Stimulated activated CD4-positive, alpha-beta T cell treated with anti-CD3 and anti-CD28 coated beads, Interleukin-2, amount 100 ng/mL, for 4 hours (primary cell): ENCODE results near the gene MARCO.
"Not testable (repeated sequence)": the region's sequence is repeated elsewhere in the genome, so short reads cannot be mapped to it uniquely, and the experiment has no call there.

Experiments used
- DNase-seq: peaks from one replicate; pipeline ENCODE4 v3.0.0-alpha.2; 2020; ENCODE audit warnings: low read depth

The MARCO gene

GRCh38 chr2:118974103-118974993 lies 32.4 kb downstream of the MARCO start:
- DNase-seq, result no peak

GRCh38 chr2:118975133-118975532 lies 33.1 kb downstream of the MARCO start:
- DNase-seq, result no peak

GRCh38 chr2:118978064-118978463 lies 36.1 kb downstream of the MARCO start:
- DNase-seq, result no peak

- no peak for DNase-seq
Observed at GRCh38 chr2:118979152-118979861, 37.3 kb downstream of the MARCO start.

- no peak for DNase-seq
Observed at GRCh38 chr2:118980022-118980421, 38.0 kb downstream of the MARCO start.

- DNase-seq, result no peak
Observed at GRCh38 chr2:118980573-118980972, 38.6 kb downstream of the MARCO start.

- DNase-seq, result no peak
Observed at GRCh38 chr2:118981632-118982031, 39.6 kb downstream of the MARCO start.

GRCh38 chr2:118982039-118982438 lies 40.0 kb downstream of the MARCO start:
- no peak for DNase-seq

GRCh38 chr2:118983133-118983532 lies 41.1 kb downstream of the MARCO start:
- DNase-seq, result no peak

- DNase-seq, result no peak
Observed at GRCh38 chr2:118983915-118984314, 41.9 kb downstream of the MARCO start.

GRCh38 chr2:118986738-118987137 lies 44.7 kb downstream of the MARCO start:
- no peak for DNase-seq

GRCh38 chr2:118987886-118988285 lies 45.9 kb downstream of the MARCO start:
- no peak for DNase-seq

GRCh38 chr2:118988706-118989105 lies 46.7 kb downstream of the MARCO start:
- DNase-seq, result no peak

- DNase-seq, result no peak
Observed at GRCh38 chr2:118989481-118989880, 47.5 kb downstream of the MARCO start.

- DNase-seq, result no peak
Observed at GRCh38 chr2:118990757-118991545, 49.0 kb downstream of the MARCO start.

GRCh38 chr2:118991554-118991953 lies 49.6 kb downstream of the MARCO start:
- DNase-seq, result no peak

- DNase-seq, result no peak
Observed at GRCh38 chr2:118992740-118993391, 50.9 kb downstream of the MARCO start.

GRCh38 chr2:118993392-118993752 lies 51.4 kb downstream of the MARCO start:
- DNase-seq, result no peak

- DNase-seq, result no peak
Observed at GRCh38 chr2:118994172-118994700, 52.2 kb downstream of the MARCO start.

GRCh38 chr2:118994778-118995177 lies 52.8 kb downstream of the MARCO start:
- no peak for DNase-seq

- DNase-seq, result not testable (repeated sequence)
Observed at GRCh38 chr2:119003856-119004255, 61.9 kb downstream of the MARCO start.

- DNase-seq, result no peak
Observed at GRCh38 chr2:119004602-119005001, 62.6 kb downstream of the MARCO start.
